Measurements from ENCODE around the gene CR1L.

The CR1L gene

DNA sequence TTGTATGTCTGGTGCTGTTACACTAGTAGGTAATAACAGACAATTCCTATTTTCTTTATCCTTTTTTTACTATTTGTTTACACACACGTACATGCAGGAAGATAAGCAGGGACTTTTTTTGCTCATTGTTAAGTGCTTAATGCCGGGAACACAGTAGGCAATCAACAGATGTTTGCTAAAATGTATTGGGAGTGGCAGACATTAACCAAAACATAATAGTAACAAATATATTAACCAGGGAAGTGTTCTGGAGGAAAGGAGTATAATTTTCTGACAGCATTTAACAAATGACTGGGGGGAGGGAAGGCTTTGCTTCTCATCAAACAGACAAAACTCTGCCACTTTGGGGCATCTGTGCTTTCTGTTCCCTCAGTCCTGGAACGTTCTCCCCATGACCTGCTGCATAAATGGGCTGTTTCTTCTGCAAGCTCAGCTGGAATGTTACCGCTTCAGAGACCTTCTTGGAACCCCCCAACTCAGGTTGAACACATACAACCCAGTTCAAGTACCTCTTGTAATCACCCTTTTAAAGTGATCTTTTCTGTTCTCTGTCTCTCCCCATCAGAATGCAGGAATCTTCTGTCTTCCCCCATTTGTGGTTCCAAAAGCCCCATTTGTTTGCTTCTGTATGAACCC is 2.1 kb downstream of the CR1L start:
- no peak overlapping the region for H3K4me3 ChIP-seq (ENCODE audit: low read length in 2 of 2)
- peaks cover 5% of the 10 kb centered on the region for H3K4me1 ChIP-seq (ENCODE audit: control insufficient read depth, insufficient read depth, low read length)
- no peak overlapping the region for H3K27ac ChIP-seq (ENCODE audit: low read length)
- no peaks in the 10 kb centered on the region for H3K27me3 ChIP-seq (ENCODE audit: control insufficient read depth in 1 of 2, insufficient read depth in 2 of 2, low read length in 2 of 2)
- H3K9me3 ChIP-seq (ENCODE audit: control insufficient read depth in 2 of 2, low read length in 2 of 2) = no peaks in the 10 kb centered on the region
- no peak overlapping the region for H3K9ac ChIP-seq (ENCODE audit: low read length in 2 of 2)
- no peaks in the 10 kb centered on the region for H3K36me3 ChIP-seq (ENCODE audit: control insufficient read depth in 2 of 2, insufficient read depth in 2 of 2, low read length in 2 of 2)

DNA sequence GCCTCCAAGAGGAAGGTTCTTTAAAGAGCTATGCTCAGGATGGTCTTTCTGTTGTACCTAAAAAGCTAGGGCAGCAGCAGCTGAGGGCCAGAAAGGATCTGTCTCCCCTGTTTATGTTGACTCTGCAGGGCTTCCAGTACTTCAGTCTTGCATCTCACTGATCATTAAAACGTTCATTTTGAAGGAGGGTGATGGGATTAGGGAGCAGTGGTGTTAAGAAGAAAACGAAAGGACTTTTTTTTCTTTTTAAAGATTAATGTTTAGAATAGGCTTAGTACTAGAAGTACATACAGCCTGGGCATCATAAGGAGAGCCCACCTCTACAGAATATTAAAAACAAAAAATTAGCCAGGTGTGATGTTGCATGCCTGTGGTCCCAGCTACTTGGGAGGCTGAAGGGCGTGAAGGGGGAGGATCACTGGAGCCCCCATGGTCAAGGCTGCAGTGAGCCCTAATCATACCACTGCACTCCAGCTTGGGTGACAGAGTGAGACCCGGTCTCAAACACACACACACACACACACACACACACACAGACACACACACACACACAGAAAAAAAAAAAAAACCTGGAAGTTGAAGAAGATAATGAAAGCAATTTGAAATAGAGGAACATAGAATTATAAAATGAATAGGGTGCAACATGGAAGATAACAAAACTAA is 2.9 kb downstream of the CR1L start:
- Histone ChIP-seq H3K4me3 (ENCODE audit: low read length in 2 of 2) (no peak overlapping the region), H3K9ac (ENCODE audit: low read length in 2 of 2) (no peak overlapping the region), H3K36me3 (ENCODE audit: control insufficient read depth in 2 of 2, insufficient read depth in 2 of 2, low read length in 2 of 2) (no peaks in the 10 kb centered on the region), H3K4me1 (ENCODE audit: control insufficient read depth, insufficient read depth, low read length) (peaks cover 5% of the 10 kb centered on the region), H3K9me3 (ENCODE audit: control insufficient read depth in 2 of 2, low read length in 2 of 2) (no peaks in the 10 kb centered on the region), H3K27ac (ENCODE audit: low read length) (no peak overlapping the region), H3K27me3 (ENCODE audit: control insufficient read depth in 1 of 2, insufficient read depth in 2 of 2, low read length in 2 of 2) (no peaks in the 10 kb centered on the region)

DNA sequence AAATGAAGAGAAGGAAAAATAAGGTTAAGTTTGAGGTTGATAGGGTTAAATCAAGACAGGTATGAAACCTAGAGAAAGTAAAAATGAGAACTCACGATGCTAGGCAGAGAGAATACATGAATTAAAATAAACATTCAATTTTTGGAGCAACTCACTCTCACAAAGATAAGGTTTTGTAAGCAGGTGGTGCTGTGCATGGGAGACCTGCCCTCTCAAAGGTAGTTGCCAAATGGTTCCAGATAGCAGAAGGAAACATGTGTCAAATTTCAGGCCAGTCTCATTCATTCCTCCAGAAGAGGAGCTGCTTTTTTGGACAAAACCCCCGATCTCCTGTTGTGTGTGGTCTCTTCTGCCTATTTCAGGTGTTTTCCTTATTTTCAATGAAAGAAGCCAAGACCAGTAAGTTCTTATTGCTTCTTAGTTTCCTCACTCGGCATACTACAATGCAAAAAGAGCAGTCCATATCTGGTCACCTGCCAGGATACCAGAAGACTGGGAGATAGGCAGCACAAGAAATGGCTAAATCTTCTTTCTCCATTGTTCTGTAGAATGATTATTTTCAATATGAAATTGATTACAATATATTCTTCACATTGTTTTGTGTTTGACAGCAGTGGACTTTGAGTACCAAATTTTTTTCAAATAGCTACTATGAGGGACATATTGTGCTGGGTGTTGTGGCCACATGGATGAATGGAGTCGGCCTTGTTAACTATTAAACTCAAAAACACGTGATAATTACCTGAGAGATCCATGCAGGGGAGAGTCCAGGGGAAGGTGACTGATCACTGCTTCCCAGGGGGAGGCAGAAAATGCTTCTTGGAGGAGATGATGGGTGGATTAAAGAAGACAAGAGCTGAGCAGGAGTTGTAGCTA is 3.6 kb downstream of the CR1L start:
- Histone ChIP-seq H3K4me3 (ENCODE audit: low read length in 2 of 2) (no peak overlapping the region), H3K9ac (ENCODE audit: low read length in 2 of 2) (no peak overlapping the region), H3K9me3 (ENCODE audit: control insufficient read depth in 2 of 2, low read length in 2 of 2) (no peaks in the 10 kb centered on the region), H3K36me3 (ENCODE audit: control insufficient read depth in 2 of 2, insufficient read depth in 2 of 2, low read length in 2 of 2) (no peaks in the 10 kb centered on the region), H3K27me3 (ENCODE audit: control insufficient read depth in 1 of 2, insufficient read depth in 2 of 2, low read length in 2 of 2) (no peaks in the 10 kb centered on the region), H3K27ac (ENCODE audit: low read length) (no peak overlapping the region), H3K4me1 (ENCODE audit: control insufficient read depth, insufficient read depth, low read length) (peaks cover 5% of the 10 kb centered on the region)

DNA sequence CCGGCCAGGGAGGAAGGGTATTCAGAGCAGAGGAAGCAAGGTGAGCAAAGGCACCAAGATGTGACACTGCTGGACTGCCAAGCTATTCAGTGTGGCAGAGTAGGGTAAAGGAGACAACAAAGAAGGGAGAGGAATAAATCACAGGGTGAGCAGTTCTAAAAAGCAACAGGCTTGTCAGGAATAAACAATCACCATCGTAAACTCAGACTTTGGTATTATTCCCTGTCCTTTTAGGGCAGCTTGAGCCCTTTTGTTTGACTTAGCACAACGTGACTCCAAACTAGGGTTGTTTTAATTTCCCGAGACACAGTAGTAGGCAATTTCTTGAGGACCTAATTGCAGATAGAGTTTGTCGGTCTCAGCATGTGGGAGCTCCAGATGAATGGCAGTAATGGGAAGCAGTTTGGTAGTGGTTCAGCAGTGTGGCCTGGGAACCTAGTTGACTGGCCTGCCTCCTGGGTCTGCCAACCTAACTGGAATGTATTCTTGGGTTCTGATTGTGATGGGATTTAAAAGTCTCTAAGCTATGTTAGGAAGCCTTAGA is 4.3 kb downstream of the CR1L start:
- peaks cover 5% of the 10 kb centered on the region for H3K4me1 ChIP-seq (ENCODE audit: control insufficient read depth, insufficient read depth, low read length)
- H3K9me3 ChIP-seq (ENCODE audit: control insufficient read depth in 2 of 2, low read length in 2 of 2) = no peaks in the 10 kb centered on the region
- H3K27ac ChIP-seq (ENCODE audit: low read length) = no peak overlapping the region

DNA sequence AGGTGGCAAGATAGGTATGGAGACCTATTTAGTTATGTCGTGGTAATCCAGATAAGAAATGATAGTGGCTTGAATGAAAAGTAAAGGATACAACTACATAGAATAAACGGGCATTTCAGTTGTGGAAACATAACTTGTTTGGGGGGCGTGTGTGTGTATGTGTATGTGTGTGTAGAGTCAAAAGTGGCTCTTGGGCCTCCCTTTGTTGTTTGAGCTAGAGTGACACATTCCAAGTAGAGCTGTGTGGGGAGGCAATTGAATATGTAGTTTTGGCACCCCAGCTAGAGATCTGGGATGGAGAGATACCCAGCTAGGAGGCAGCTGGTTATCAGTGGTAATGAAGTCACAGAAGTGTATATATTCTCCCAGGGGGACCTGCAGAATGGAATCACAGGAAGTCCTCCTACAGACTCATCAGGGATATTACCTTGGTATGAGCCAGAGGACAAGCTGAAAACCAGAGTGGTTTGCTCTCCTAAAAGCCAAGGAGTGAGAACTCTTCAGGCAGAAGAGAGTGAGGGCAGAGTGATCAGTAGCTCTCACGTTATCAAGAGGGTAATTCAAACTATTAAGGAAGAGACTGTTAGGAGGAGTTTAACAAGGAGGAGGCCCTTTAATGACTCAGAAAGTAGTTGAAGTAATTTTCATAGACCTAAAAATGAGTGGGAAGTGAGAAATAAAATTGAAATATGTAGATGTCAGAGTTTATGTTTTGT is 5.1 kb downstream of the CR1L start:
- H3K9ac ChIP-seq (ENCODE audit: low read length in 2 of 2) = no peak overlapping the region
- no peak overlapping the region for H3K27ac ChIP-seq (ENCODE audit: low read length)
- no peaks in the 10 kb centered on the region for H3K9me3 ChIP-seq (ENCODE audit: control insufficient read depth in 2 of 2, low read length in 2 of 2)
- H3K36me3 ChIP-seq (ENCODE audit: control insufficient read depth in 2 of 2, insufficient read depth in 2 of 2, low read length in 2 of 2) = no peaks in the 10 kb centered on the region
- no peaks in the 10 kb centered on the region for H3K27me3 ChIP-seq (ENCODE audit: control insufficient read depth in 1 of 2, insufficient read depth in 2 of 2, low read length in 2 of 2)
- no peak overlapping the region for H3K4me3 ChIP-seq (ENCODE audit: low read length in 2 of 2)
- H3K4me1 ChIP-seq (ENCODE audit: control insufficient read depth, insufficient read depth, low read length) = peaks cover 5% of the 10 kb centered on the region

More for the DNA sequence above, 4.3 kb downstream of the CR1L start:
- no peaks in the 10 kb centered on the region for H3K27me3 ChIP-seq (ENCODE audit: control insufficient read depth in 1 of 2, insufficient read depth in 2 of 2, low read length in 2 of 2)
- no peak overlapping the region for H3K4me3 ChIP-seq (ENCODE audit: low read length in 2 of 2)
- H3K36me3 ChIP-seq (ENCODE audit: control insufficient read depth in 2 of 2, insufficient read depth in 2 of 2, low read length in 2 of 2) = no peaks in the 10 kb centered on the region
- H3K9ac ChIP-seq (ENCODE audit: low read length in 2 of 2) = no peak overlapping the region

DNA sequence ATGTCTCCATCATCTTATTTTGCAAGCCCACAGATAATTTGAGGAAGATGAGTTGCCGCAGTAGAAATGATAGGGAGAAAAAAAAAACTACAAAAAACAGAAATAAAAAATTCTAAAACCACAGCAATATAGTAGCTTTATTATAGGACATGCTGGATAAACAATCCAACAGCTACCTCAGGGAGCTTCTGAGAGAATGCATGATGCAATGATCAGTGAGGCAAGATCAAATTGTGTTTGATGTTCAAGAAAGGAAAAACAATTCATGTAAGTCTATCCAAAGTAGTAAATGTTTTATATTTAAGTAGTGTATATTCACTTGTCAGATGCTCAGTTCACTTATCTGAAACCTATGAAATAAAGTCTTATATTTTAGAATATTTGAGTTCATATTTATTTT is 6.7 kb downstream of the CR1L start:
- Histone ChIP-seq H3K27ac (ENCODE audit: low read length) (no peak overlapping the region), H3K36me3 (ENCODE audit: control insufficient read depth in 2 of 2, insufficient read depth in 2 of 2, low read length in 2 of 2) (no peaks in the 10 kb centered on the region), H3K27me3 (ENCODE audit: control insufficient read depth in 1 of 2, insufficient read depth in 2 of 2, low read length in 2 of 2) (no peaks in the 10 kb centered on the region), H3K4me1 (ENCODE audit: control insufficient read depth, insufficient read depth, low read length) (no peaks in the 10 kb centered on the region), H3K9ac (ENCODE audit: low read length in 2 of 2) (no peak overlapping the region), H3K4me3 (ENCODE audit: low read length in 2 of 2) (no peak overlapping the region), H3K9me3 (ENCODE audit: control insufficient read depth in 2 of 2, low read length in 2 of 2) (no peaks in the 10 kb centered on the region)

DNA sequence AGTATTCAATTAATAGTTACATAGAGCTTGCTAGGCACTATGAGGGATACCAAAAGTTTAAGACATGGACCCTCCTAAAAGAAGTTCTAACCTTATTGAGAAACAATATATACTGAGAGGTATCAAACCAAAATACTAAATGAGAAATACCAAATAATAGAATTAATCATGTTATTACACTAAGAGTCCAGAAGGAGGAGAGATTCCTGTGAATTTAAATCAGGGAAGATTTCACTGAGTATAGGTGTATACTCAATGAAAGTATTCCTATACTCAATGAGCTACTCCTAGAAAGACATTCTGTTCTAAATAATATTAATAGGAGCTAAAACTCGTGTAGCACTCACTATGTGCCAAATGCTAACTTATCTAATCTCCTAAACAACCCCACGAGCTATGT is 9.4 kb downstream of the CR1L start:
- no peaks in the 10 kb centered on the region for H3K36me3 ChIP-seq (ENCODE audit: control insufficient read depth in 2 of 2, insufficient read depth in 2 of 2, low read length in 2 of 2)
- no peaks in the 10 kb centered on the region for H3K9me3 ChIP-seq (ENCODE audit: control insufficient read depth in 2 of 2, low read length in 2 of 2)
- no peak overlapping the region for H3K27ac ChIP-seq (ENCODE audit: low read length)
- H3K9ac ChIP-seq (ENCODE audit: low read length in 2 of 2) = no peak overlapping the region
- H3K4me1 ChIP-seq (ENCODE audit: control insufficient read depth, insufficient read depth, low read length) = no peaks in the 10 kb centered on the region
- H3K4me3 ChIP-seq (ENCODE audit: low read length in 2 of 2) = no peak overlapping the region
- H3K27me3 ChIP-seq (ENCODE audit: control insufficient read depth in 1 of 2, insufficient read depth in 2 of 2, low read length in 2 of 2) = no peaks in the 10 kb centered on the region

DNA sequence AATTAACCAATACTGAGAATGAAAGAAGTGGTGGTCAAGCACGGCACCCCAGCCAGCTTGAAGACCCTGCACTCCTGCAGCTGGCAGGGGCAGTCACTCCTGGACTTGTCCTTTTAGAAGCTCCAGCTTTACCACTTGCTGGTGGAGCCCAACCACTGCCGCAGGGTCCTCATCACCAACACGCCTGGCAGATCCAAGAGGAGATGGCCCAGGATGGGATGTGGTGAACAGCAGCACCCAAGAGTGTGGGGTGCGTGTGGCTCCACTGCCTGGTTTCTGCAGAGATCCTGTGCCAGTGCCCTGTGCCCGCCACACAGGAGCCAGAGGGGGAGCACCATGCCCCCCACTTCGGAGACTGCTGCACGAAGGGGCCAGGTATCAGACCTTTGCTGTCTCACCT is 13.5 kb downstream of the CR1L start:
- Histone ChIP-seq H3K4me1 (ENCODE audit: control insufficient read depth, insufficient read depth, low read length) (no peaks in the 10 kb centered on the region), H3K36me3 (ENCODE audit: control insufficient read depth in 2 of 2, insufficient read depth in 2 of 2, low read length in 2 of 2) (no peaks in the 10 kb centered on the region), H3K27me3 (ENCODE audit: control insufficient read depth in 1 of 2, insufficient read depth in 2 of 2, low read length in 2 of 2) (no peaks in the 10 kb centered on the region), H3K4me3 (ENCODE audit: low read length in 2 of 2) (no peak overlapping the region), H3K9ac (ENCODE audit: low read length in 2 of 2) (no peak overlapping the region), H3K9me3 (ENCODE audit: control insufficient read depth in 2 of 2, low read length in 2 of 2) (no peaks in the 10 kb centered on the region), H3K27ac (ENCODE audit: low read length) (no peak overlapping the region)

DNA sequence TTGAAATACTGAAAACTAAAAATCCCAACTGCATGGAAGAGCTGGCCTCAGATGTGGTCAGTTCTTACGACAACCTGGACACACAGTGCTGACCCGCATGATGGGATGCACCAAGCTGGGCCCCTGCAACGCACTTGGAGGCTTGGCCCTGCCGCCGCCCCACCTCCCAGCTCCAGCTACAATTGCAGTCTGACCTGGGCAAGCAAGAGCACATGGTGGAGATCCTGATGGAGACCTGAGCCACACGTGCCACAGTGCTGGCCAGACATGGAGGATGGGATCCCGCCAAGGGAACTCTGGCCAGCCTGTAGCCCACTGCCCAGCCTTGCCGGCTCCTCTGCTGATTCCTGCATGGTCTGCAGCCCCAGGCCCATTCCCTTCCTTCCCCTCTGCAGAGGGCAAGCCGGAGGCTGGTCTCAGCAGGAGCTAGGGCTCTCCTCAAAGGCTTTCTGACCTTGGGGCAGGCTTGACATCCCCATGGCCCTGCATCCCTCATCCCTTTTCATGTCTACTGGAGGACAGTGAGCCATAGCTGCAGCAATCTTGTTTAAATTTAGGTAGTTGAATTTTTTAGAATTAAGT is 14.1 kb downstream of the CR1L start:
- no peak overlapping the region for H3K27ac ChIP-seq (ENCODE audit: low read length)
- H3K4me3 ChIP-seq (ENCODE audit: low read length in 2 of 2) = no peak overlapping the region
- H3K36me3 ChIP-seq (ENCODE audit: control insufficient read depth in 2 of 2, insufficient read depth in 2 of 2, low read length in 2 of 2) = no peaks in the 10 kb centered on the region
- no peaks in the 10 kb centered on the region for H3K9me3 ChIP-seq (ENCODE audit: control insufficient read depth in 2 of 2, low read length in 2 of 2)
- H3K4me1 ChIP-seq (ENCODE audit: control insufficient read depth, insufficient read depth, low read length) = no peaks in the 10 kb centered on the region
- H3K9ac ChIP-seq (ENCODE audit: low read length in 2 of 2) = no peak overlapping the region
- no peaks in the 10 kb centered on the region for H3K27me3 ChIP-seq (ENCODE audit: control insufficient read depth in 1 of 2, insufficient read depth in 2 of 2, low read length in 2 of 2)

DNA sequence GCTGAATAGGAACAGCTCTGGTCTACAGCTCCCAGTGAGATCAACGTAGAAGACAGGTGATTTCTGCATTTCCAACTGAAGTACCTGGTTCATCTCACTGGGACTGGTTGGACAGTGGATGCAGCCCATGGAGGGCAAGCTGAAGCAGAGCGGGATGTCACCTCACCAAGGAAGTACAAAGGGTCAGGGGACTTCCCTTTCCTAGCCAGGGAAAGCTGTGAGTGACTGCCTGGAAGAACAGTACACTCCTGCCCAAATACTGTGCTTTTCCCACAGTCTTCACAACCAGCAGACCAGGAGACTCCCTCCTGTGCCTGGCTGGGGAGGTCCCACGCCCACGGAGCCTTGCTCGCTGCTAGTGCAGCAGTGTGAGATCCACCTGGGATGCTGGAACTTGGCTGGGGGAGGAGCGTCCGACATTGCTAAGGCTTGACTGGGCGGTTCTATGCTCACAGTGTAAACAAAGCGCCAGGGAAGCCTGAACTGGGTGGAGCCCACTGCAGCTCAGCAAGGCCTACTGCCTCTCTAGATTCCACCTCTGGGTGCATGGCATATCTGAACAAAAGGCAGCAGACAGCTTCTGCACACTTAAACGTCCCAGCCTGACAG is 14.7 kb downstream of the CR1L start:
- Histone ChIP-seq H3K27me3 (ENCODE audit: control insufficient read depth in 1 of 2, insufficient read depth in 2 of 2, low read length in 2 of 2) (no peaks in the 10 kb centered on the region), H3K4me3 (ENCODE audit: low read length in 2 of 2) (no peak overlapping the region), H3K36me3 (ENCODE audit: control insufficient read depth in 2 of 2, insufficient read depth in 2 of 2, low read length in 2 of 2) (no peaks in the 10 kb centered on the region)

More for the DNA sequence above, 14.7 kb downstream of the CR1L start:
- no peak overlapping the region for H3K9ac ChIP-seq (ENCODE audit: low read length in 2 of 2)
- H3K9me3 ChIP-seq (ENCODE audit: control insufficient read depth in 2 of 2, low read length in 2 of 2) = no peaks in the 10 kb centered on the region
- H3K27ac ChIP-seq (ENCODE audit: low read length) = no peak overlapping the region
- no peaks in the 10 kb centered on the region for H3K4me1 ChIP-seq (ENCODE audit: control insufficient read depth, insufficient read depth, low read length)
